PC-9 (cell line): ENCODE results near the gene CNOT1. TPM values are rescaled to one million over a fixed set of nuclear protein-coding genes. Genes with fewer than 3 reads are reported as not detected.
"Not testable (repeated sequence)": the region's sequence is repeated elsewhere in the genome, so short reads cannot be mapped to it uniquely, and the experiment has no call there.

Source experiments
- BruUV-seq: library from RNA; stranded (reverse); fragments of 400-500 nt; replicated peaks from 2 replicates; lab custom pipeline; 2021; lab: Mats Ljungman, UMichigan
- CTCF ChIA-PET: fragments of 300-600 bp; sonication (Branson Sonifier 250); formaldehyde crosslinking; loops from one replicate; lab custom pipeline; 2022; ENCODE audit warnings: antibody characterized with exemption; lab: Charles Lee
- POLR2A ChIA-PET: fragments of 300-600 bp; sonication (Branson Sonifier 250); formaldehyde crosslinking; loops from one replicate; lab custom pipeline; 2022; ENCODE audit warnings: antibody characterized with exemption; ENCODE audit not compliant: unreplicated experiment; lab: Charles Lee
- DNase-seq, 2 experiments: peaks; one replicate each; pipeline versions ENCODE4 v3.0.0 to v3.0.0-alpha.2; 2015 to 2022; ENCODE audit warnings: mixed read lengths in 1 of 2
- H2AFZ ChIP-seq: fragments of 200-600 bp; sonication (generic); 2 replicates; pipeline ENCODE4 v1.8.1; 2017; ENCODE audit warnings: antibody characterized with exemption
- H3F3A ChIP-seq: fragments of 200-600 bp; sonication (generic); 2 replicates; pipeline ENCODE4 v1.8.1; 2017; ENCODE audit warnings: antibody characterized with exemption, mild to moderate bottlenecking, low read depth; ENCODE audit not compliant: insufficient read depth
- H3K27ac ChIP-seq: fragments of 200-600 bp; sonication (generic); 2 replicates; pipeline ENCODE4 v1.6.1; 2016; ENCODE audit warnings: mixed run types
- H3K27me3 ChIP-seq: fragments of 200-600 bp; sonication (generic); 2 replicates; pipeline ENCODE4 v1.6.1; 2016; ENCODE audit warnings: low read depth, mixed run types; ENCODE audit not compliant: insufficient read depth
- H3K36me3 ChIP-seq: fragments of 200-600 bp; sonication (generic); 2 replicates; pipeline ENCODE4 v1.6.1; 2016; ENCODE audit warnings: low read depth, mixed run types
- H3K4me1 ChIP-seq: fragments of 200-600 bp; sonication (generic); replicated peaks from 2 replicates; pipeline ENCODE4 v1.6.1; 2016; ENCODE audit warnings: mixed run types; ENCODE audit not compliant: insufficient read depth
- H3K4me2 ChIP-seq: fragments of 200-600 bp; sonication (generic); 2 replicates; pipeline ENCODE4 v1.6.1; 2017; ENCODE audit warnings: mixed run types
- H3K4me3 ChIP-seq: fragments of 200-600 bp; sonication (generic); 2 replicates; pipeline ENCODE4 v1.6.1; 2016; ENCODE audit warnings: mixed run types
- H3K79me2 ChIP-seq: fragments of 200-600 bp; sonication (generic); 2 replicates; pipeline ENCODE4 v1.6.1; 2017; ENCODE audit warnings: low read depth, mixed run types
- H3K9me2 ChIP-seq: fragments of 200-600 bp; sonication (generic); 2 replicates; pipeline ENCODE4 v1.8.1; 2017; ENCODE audit warnings: mild to moderate bottlenecking; ENCODE audit not compliant: insufficient read depth
- H3K9me3 ChIP-seq: fragments of 200-600 bp; sonication (generic); 2 replicates; pipeline ENCODE4 v1.8.1; 2016; ENCODE audit warnings: low read depth; ENCODE audit not compliant: insufficient read depth
- H4K20me1 ChIP-seq: fragments of 200-600 bp; sonication (generic); 2 replicates; pipeline ENCODE4 v1.8.1; 2017; ENCODE audit not compliant: insufficient read depth
- CTCF ChIP-seq: fragments of 200-600 bp; sonication (generic); conservative IDR thresholded peaks from 2 replicates; pipeline ENCODE4 v1.6.1; 2017; ENCODE audit warnings: mixed run types, antibody characterized with exemption, mild to moderate bottlenecking, moderate library complexity
- EZH2 ChIP-seq: fragments of 200-600 bp; sonication (generic); IDR thresholded peaks from 2 replicates; pipeline ENCODE4 v1.8.0; 2017; ENCODE audit warnings: antibody characterized with exemption, low read depth
- intact Hi-C: fragments of 100-400 bp; cut with micrococcal nuclease; formaldehyde crosslinking; loops from one replicate; pipeline ENCODE4 v1.10.0; 2022; ENCODE audit not compliant: unreplicated experiment
- total RNA-seq: library from RNA; stranded (reverse); gene quantifications from 2 replicates; pipeline ENCODE4 v1.2.3, GENCODE V29; 2021

CNOT1 gene
- total RNA-seq, 1 experiment from 2014 or later, result 233 TPM

- ChIA-PET CTCF (no interaction called here), POLR2A (no interaction called here)
- peak; percentile 58; the same call in 1 of the 2 replicates for TF ChIP-seq CTCF
- TF ChIP-seq EZH2, result no peak
- Histone ChIP-seq H3K4me1 (peaks cover 13% of the 10 kb centered on the region), H3K4me3 (no peak overlapping the region), H3K4me2 (peak overlapping the region; percentile 17; the same call in 1 of the 2 replicates), H3K36me3 (no peaks in the 10 kb centered on the region), H3K9me2 (no peaks in the 10 kb centered on the region), H3K27ac (peak overlapping the region; percentile 47; the same call in 1 of the 2 replicates), H3K27me3 (no peaks in the 10 kb centered on the region), H3K79me2 (no peaks in the 10 kb centered on the region), H3F3A (peaks cover 9% of the 10 kb centered on the region), H4K20me1 (no peaks in the 10 kb centered on the region), H2AFZ (no peak overlapping the region), H3K9me3 (no peaks in the 10 kb centered on the region)
- BruUV-seq, result no TSS peak
- peak; percentile 75 to 83 for DNase-seq
- intact Hi-C loops, result loop anchor here (10.0 kb wide), 1 partner anchor 124 kb away; the partner anchor contains the start of gene SETD6
Observed at GRCh38 chr16:58638148-58639036, 8.8 kb upstream of the CNOT1 start.

GRCh38 chr16:58637021-58637420, 7.4 kb upstream of the CNOT1 start:
- H3F3A ChIP-seq, H4K20me1 ChIP-seq, H2AFZ ChIP-seq, H3K4me2 ChIP-seq, H3K9me3 ChIP-seq, POLR2A ChIA-PET, H3K9me2 ChIP-seq, H3K36me3 ChIP-seq, H3K27me3 ChIP-seq, H3K27ac ChIP-seq, H3K4me3 ChIP-seq, H3K79me2 ChIP-seq, BruUV-seq, DNase-seq, CTCF ChIA-PET: not testable (repeated sequence)
- intact Hi-C loops, result loop anchor here (10.0 kb wide), 1 partner anchor 122 kb away; the partner anchor contains the start of gene SETD6
- H3K4me1 ChIP-seq, result peaks cover 13% of the 10 kb centered on the region

- Histone ChIP-seq H3F3A (peaks cover 8% of the 10 kb centered on the region), H3K27me3 (no peaks in the 10 kb centered on the region), H3K4me1 (peaks cover 13% of the 10 kb centered on the region), H3K79me2 (no peaks in the 10 kb centered on the region), H3K4me3 (no peak overlapping the region), H3K9me2 (no peaks in the 10 kb centered on the region), H4K20me1 (no peaks in the 10 kb centered on the region), H3K27ac (no peak overlapping the region), H3K4me2 (no peak overlapping the region), H3K36me3 (no peaks in the 10 kb centered on the region), H2AFZ (no peak overlapping the region), H3K9me3 (no peaks in the 10 kb centered on the region)
- DNase-seq, result no peak
- intact Hi-C loops, result loop anchor here (10.0 kb wide), 1 partner anchor 122 kb away; the partner anchor contains the start of gene SETD6
- TF ChIP-seq EZH2 (no peak), CTCF (no peak)
- no TSS peak for BruUV-seq
- POLR2A ChIA-PET, result interaction anchor here (0.6 kb wide), 1 partner anchor 51 kb away, joined by 5 read pairs; no protein-coding TSS in a partner anchor
- CTCF ChIA-PET, result no interaction called here
Observed at GRCh38 chr16:58636466-58636865, 6.8 kb upstream of the CNOT1 start.
